Measurements from ENCODE around the gene SRRD. TPM values are rescaled to one million over a fixed set of nuclear protein-coding genes. Genes with fewer than 3 reads are reported as not detected.
A peak's percentile ranks its signal among the peaks of the same experiment; 100 is the strongest.

SRRD gene
- total RNA-seq, 1 donor from 2014 or later: 20.4 TPM

DNA sequence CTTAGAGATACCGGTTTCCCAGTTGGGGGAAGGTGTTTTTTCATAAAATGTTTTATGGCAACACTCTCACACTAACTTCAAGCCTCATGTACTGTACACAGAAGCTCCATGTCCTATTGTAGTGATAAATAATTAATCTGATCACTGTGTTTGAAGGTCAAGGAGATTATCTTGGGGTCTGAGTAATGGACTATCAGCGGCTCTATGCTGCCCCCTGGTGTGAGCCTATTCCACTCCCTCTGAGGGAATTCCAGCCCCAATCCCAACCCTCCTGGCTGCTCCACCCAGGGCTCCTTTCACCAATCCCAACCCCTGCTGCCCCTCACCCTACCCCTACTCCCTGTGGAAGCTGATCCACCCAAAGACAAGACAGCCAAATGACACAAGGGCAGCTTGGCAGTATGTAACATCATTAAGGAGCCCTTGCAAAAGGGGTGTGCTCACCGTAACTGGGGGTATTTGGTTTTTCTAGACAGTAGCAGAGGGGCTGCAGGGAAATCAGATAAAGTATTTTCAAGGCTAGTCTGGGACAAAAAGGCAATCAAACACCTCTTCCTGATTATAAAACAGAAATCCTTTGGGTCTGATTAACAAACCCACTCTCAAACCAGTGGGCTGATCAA lies 22.4 kb upstream of the SRRD start:
- Mint-ChIP-seq H3K27me3 (ENCODE audit: unreplicated experiment) (no peaks in the 10 kb centered on the region), H3K4me3 (ENCODE audit: unreplicated experiment) (no peak overlapping the region), H3K27ac (ENCODE audit: unreplicated experiment) (no peak overlapping the region), H3K9me3 (ENCODE audit: unreplicated experiment) (no peaks in the 10 kb centered on the region), H3K36me3 (ENCODE audit: unreplicated experiment) (peaks cover 28% of the 10 kb centered on the region), H3K4me1 (ENCODE audit: unreplicated experiment) (peaks cover 18% of the 10 kb centered on the region)
- TF ChIP-seq, protein P1, sequence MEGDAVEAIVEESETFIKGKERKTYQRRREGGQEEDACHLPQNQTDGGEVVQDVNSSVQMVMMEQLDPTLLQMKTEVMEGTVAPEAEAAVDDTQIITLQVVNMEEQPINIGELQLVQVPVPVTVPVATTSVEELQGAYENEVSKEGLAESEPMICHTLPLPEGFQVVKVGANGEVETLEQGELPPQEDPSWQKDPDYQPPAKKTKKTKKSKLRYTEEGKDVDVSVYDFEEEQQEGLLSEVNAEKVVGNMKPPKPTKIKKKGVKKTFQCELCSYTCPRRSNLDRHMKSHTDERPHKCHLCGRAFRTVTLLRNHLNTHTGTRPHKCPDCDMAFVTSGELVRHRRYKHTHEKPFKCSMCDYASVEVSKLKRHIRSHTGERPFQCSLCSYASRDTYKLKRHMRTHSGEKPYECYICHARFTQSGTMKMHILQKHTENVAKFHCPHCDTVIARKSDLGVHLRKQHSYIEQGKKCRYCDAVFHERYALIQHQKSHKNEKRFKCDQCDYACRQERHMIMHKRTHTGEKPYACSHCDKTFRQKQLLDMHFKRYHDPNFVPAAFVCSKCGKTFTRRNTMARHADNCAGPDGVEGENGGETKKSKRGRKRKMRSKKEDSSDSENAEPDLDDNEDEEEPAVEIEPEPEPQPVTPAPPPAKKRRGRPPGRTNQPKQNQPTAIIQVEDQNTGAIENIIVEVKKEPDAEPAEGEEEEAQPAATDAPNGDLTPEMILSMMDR (IDR thresholded peaks at IDR 0.05): peak; percentile 84
- no peak for DNase-seq (ENCODE audit: extremely low spot score, unreplicated experiment)

DNA sequence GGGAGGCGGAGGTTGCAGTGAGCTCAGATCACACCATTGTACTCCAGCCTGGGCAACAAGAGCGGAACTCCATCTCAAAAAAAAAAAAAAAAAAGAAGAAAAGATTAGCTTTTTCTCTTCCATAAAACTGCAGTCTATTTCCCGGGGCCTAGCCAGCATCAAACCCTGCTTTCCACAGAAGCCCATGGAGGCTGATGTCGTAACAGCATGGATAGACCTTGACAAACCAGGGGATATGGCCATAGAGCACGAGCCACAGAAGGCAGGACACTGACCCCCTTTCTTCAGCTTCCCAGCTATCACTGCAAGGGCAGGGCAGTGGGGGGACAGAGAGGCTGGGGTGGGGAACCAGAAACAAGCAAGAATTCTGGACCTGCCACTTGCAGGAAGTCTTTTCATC lies 21.6 kb upstream of the SRRD start:
- TF ChIP-seq, protein P1 (IDR thresholded peaks at IDR 0.05): no peak
- H3K27ac Mint-ChIP-seq (ENCODE audit: unreplicated experiment): no peak overlapping the region
- H3K36me3 Mint-ChIP-seq (ENCODE audit: unreplicated experiment): peaks cover 33% of the 10 kb centered on the region
- no peak overlapping the region for H3K4me3 Mint-ChIP-seq (ENCODE audit: unreplicated experiment)
- H3K27me3 Mint-ChIP-seq (ENCODE audit: unreplicated experiment): no peaks in the 10 kb centered on the region
- no peaks in the 10 kb centered on the region for H3K9me3 Mint-ChIP-seq (ENCODE audit: unreplicated experiment)
- no peak for DNase-seq (ENCODE audit: extremely low spot score, unreplicated experiment)
- H3K4me1 Mint-ChIP-seq (ENCODE audit: unreplicated experiment): peaks cover 18% of the 10 kb centered on the region

DNA sequence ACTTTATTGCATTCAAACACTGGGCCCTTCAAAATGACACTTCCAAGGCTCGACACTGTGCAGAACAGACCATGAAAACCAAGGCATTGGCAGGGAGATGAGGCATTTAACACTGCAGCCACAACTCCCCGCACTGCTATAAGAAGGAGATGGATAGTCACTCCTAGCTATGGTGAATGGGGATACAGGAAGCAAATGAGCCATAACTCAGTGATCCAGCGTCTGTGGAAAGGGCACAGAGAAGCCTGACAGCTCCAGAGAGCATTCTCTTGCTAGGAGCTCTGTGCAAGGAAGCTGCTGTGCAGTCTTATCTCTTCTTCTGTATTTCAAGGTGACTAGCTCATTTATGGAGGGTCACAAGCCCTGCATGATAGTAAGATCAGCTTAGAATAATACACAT lies 21.0 kb upstream of the SRRD start:
- Mint-ChIP-seq H3K27ac (ENCODE audit: unreplicated experiment) (no peak overlapping the region), H3K4me3 (ENCODE audit: unreplicated experiment) (no peak overlapping the region), H3K27me3 (ENCODE audit: unreplicated experiment) (no peaks in the 10 kb centered on the region), H3K36me3 (ENCODE audit: unreplicated experiment) (peaks cover 30% of the 10 kb centered on the region), H3K4me1 (ENCODE audit: unreplicated experiment) (peaks cover 18% of the 10 kb centered on the region), H3K9me3 (ENCODE audit: unreplicated experiment) (no peaks in the 10 kb centered on the region)
- TF ChIP-seq, protein P1 (IDR thresholded peaks at IDR 0.05): no peak
- no peak for DNase-seq (ENCODE audit: extremely low spot score, unreplicated experiment)

DNA sequence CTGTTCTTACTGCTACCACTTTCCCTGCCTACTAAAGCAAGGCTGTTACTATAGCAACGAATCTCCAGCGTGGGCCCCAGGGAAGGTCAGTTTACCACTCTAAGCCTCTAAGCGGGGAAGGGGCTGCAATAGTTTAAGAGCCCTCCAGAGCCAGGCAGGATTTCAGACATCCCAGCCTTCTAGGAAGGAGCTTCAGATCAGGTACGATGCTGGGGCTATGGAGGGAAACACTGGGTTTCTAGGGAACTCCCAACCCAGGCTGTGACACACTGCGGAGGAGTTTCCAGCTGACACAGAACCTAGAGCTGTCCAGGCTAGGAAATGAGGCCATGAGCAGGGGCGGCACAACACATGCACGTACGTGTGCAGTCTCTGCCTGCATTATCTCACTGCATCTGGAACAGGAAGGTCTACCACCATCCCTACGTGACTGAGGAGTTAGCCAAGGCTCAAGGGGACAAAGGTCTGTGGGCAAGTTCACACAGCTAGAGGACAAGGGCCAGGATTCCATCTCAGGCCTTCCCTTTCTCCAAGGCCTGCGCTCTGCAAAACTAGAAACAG lies 20.5 kb upstream of the SRRD start:
- Mint-ChIP-seq H3K27ac (ENCODE audit: unreplicated experiment) (no peak overlapping the region), H3K4me3 (ENCODE audit: unreplicated experiment) (no peak overlapping the region)
- DNase-seq (ENCODE audit: extremely low spot score, unreplicated experiment): no peak

DNA sequence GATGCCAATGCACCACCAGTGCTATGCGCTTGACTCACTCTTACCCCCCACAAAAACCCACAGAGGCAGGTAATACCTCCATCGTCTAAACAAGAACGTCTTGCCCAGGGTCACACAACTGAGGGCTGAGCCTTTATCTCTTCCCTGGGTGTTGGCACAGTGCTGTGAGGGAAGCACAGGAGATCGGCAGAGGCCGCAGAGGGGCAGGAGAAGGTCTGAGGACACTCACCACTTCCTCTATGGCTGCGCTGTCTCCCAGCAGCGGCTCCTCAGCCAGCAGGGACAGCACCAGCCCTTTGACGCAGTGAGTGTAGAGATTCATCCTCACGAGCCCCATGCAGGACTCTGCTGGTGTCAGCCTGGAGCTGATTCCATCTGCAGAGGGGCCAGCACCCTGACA lies 20.0 kb upstream of the SRRD start:
- H3K9me3 Mint-ChIP-seq (ENCODE audit: unreplicated experiment): no peaks in the 10 kb centered on the region
- H3K27ac Mint-ChIP-seq (ENCODE audit: unreplicated experiment): peak overlapping the region; percentile 47
- no peak overlapping the region for H3K4me3 Mint-ChIP-seq (ENCODE audit: unreplicated experiment)
- no peak for DNase-seq (ENCODE audit: extremely low spot score, unreplicated experiment)
- H3K27me3 Mint-ChIP-seq (ENCODE audit: unreplicated experiment): no peaks in the 10 kb centered on the region
- TF ChIP-seq, protein P1 (IDR thresholded peaks at IDR 0.05): no peak
- peaks cover 18% of the 10 kb centered on the region for H3K4me1 Mint-ChIP-seq (ENCODE audit: unreplicated experiment)
- H3K36me3 Mint-ChIP-seq (ENCODE audit: unreplicated experiment): peaks cover 36% of the 10 kb centered on the region

More for the DNA sequence above, 20.5 kb upstream of the SRRD start:
- TF ChIP-seq, protein P1 (IDR thresholded peaks at IDR 0.05): no peak
- peaks cover 33% of the 10 kb centered on the region for H3K36me3 Mint-ChIP-seq (ENCODE audit: unreplicated experiment)
- peaks cover 18% of the 10 kb centered on the region for H3K4me1 Mint-ChIP-seq (ENCODE audit: unreplicated experiment)
- no peaks in the 10 kb centered on the region for H3K27me3 Mint-ChIP-seq (ENCODE audit: unreplicated experiment)
- H3K9me3 Mint-ChIP-seq (ENCODE audit: unreplicated experiment): no peaks in the 10 kb centered on the region
